HepG2 (cell line): ENCODE measurements around the gene SDF2. TPM values are rescaled to one million over a fixed set of nuclear protein-coding genes. Genes with fewer than 3 reads are reported as not detected.

Source experiments
- ATAC-seq: fragments of 200-7000 bp; cut with Tn5 transposase; 3 replicates; pipeline ENCODE4 v1.9.1; 2020; ENCODE audit warnings: mild to moderate bottlenecking, moderate library complexity
- BruUV-seq: library from RNA; stranded (reverse); fragments of 400-500 nt; replicated peaks from 2 replicates; lab custom pipeline; 2021; lab: Mats Ljungman, UMichigan
- CTCF ChIA-PET: fragments of 300-600 bp; formaldehyde crosslinking; extraction: SDS; loops from one replicate; lab custom pipeline; 2021; ENCODE audit warnings: low total read pairs, inconsistent platforms, low intra/inter-chr PET ratio; lab: Yijun Ruan, JAX
- POLR2A ChIA-PET: fragments of 350-600 bp; sonication (Branson Sonifier 250); formaldehyde crosslinking; loops from one replicate; lab custom pipeline; 2020; ENCODE audit warnings: antibody characterized with exemption, inconsistent platforms; lab: Yijun Ruan, JAX
- DNase-seq: peaks from one replicate; pipeline ENCODE4 v3.0.0-alpha.2; 2015; ENCODE audit warnings: low spot score
- FAIRE-seq: peaks from 3 replicates; lab custom pipeline; 2011; peaks lifted over from hg19 to GRCh38; lab: Jason Lieb, UNC
- H2AFZ ChIP-seq: one replicate; pipeline ENCODE4 v1.6.1; 2011; ENCODE audit warnings: low read length, inconsistent platforms
- H3K27ac ChIP-seq: fragments of 300-600 bp; 3 replicates; pipeline ENCODE4 v1.8.0; 2011; ENCODE audit warnings: mixed run types, mild to moderate bottlenecking, mixed read lengths, low read length, inconsistent platforms; ENCODE audit not compliant: insufficient read depth; ENCODE audit errors: extremely low read length
- H3K27me3 ChIP-seq, 2 experiments: fragments of 200-600 bp in 1 of 2; 2 replicates in 1 of 2; 3 replicates in 1 of 2; pipeline versions ENCODE4 v1.6.0 to v1.8.0; 2011; ENCODE audit warnings: low read length in 2 of 2, mild to moderate bottlenecking in 2 of 2, moderate library complexity in 2 of 2, inconsistent platforms in 1 of 2; ENCODE audit not compliant: insufficient read depth in 2 of 2, control insufficient read depth in 1 of 2
- H3K36me3 ChIP-seq, 2 experiments: fragments of 200-600 bp in 1 of 2; replicated peaks in 1 of 2; 2 replicates in 1 of 2; 3 replicates in 1 of 2; pipeline versions ENCODE4 v1.5.1 to v1.8.0; 2011; ENCODE audit warnings: low read length in 2 of 2, inconsistent platforms in 1 of 2; ENCODE audit not compliant: insufficient read depth in 2 of 2, control insufficient read depth in 1 of 2
- H3K4me1 ChIP-seq: 2 replicates; pipeline ENCODE4 v1.5.1; 2012; ENCODE audit warnings: low read length, inconsistent platforms; ENCODE audit not compliant: insufficient read depth
- H3K4me2 ChIP-seq: 2 replicates; pipeline ENCODE4 v1.6.0; 2011; ENCODE audit warnings: low read depth, low read length, inconsistent platforms
- H3K4me3 ChIP-seq, 3 experiments: fragments of 200-600 bp in 1 of 3; sonication (generic), shearing (Covaris generic) in 1 of 3; replicated peaks in 1 of 3; 2 replicates each; pipeline ENCODE4 v1.5.1; 2011 to 2016; ENCODE audit warnings: low read length in 3 of 3, inconsistent platforms in 2 of 3, low read depth in 2 of 3, mild to moderate bottlenecking in 2 of 3, control low read depth in 1 of 3, mixed read lengths in 1 of 3; ENCODE audit not compliant: insufficient read depth in 1 of 3
- H3K79me2 ChIP-seq: one replicate; pipeline ENCODE4 v1.6.1; 2011; ENCODE audit warnings: low read length, inconsistent platforms; ENCODE audit not compliant: insufficient read depth
- H3K9ac ChIP-seq: 2 replicates; pipeline ENCODE4 v1.6.0; 2011; ENCODE audit warnings: mild to moderate bottlenecking, low read depth, low read length, inconsistent platforms; ENCODE audit not compliant: insufficient read depth
- H3K9me3 ChIP-seq: 2 replicates; pipeline ENCODE4 v1.5.1; 2012; ENCODE audit warnings: mild to moderate bottlenecking, low read length
- H4K20me1 ChIP-seq: 2 replicates; pipeline ENCODE4 v1.6.0; 2011; ENCODE audit warnings: inconsistent platforms, mild to moderate bottlenecking, low read length, moderate library complexity; ENCODE audit not compliant: insufficient read depth
- DMAP1 ChIP-seq: IDR thresholded peaks from 2 replicates; pipeline ENCODE4 v1.6.1; 2016
- HES4 ChIP-seq: sonication (generic); formaldehyde crosslinking; IDR thresholded peaks from 2 replicates; pipeline ENCODE4 v1.9.0; 2021; ENCODE audit warnings: mild to moderate bottlenecking, missing genetic modification reagents, borderline replicate concordance
- HIVEP1 ChIP-seq: sonication (generic); formaldehyde crosslinking; IDR thresholded peaks from 2 replicates; pipeline ENCODE4 v1.4.0; 2020; ENCODE audit warnings: mild to moderate bottlenecking, missing genetic modification reagents
- IKZF4 ChIP-seq: sonication (generic); formaldehyde crosslinking; IDR thresholded peaks from 2 replicates; pipeline ENCODE4 v1.5.1; 2020; ENCODE audit warnings: borderline replicate concordance, mild to moderate bottlenecking, low read depth, missing genetic modification reagents; ENCODE audit errors: not compliant biosample characterization
- SYNCRIP ChIP-seq: fragments of 200-400 bp; formaldehyde crosslinking; IDR thresholded peaks from 2 replicates; pipeline ENCODE4 v1.6.1; 2018; ENCODE audit warnings: mild to moderate bottlenecking, low read depth, low read length; ENCODE audit not compliant: insufficient read depth
- WGBS: methylation state at CpG from one replicate; pipeline ENCODE4 v1.1.6; 2017; ENCODE audit warnings: low lambda C conversion rate; 5-methylcytosine and 5-hydroxymethylcytosine counted together
- in situ Hi-C: cut with HindIII; loops from 2 replicates; pipeline ENCODE4 v1.10.0; 2017; ENCODE audit warnings: low pct_unique_long_range_greater_than_20kb; ENCODE audit not compliant: extremely low pct_ligation_motif_present
- intact Hi-C: fragments of 100-400 bp; cut with micrococcal nuclease; formaldehyde crosslinking; loops from one replicate; pipeline ENCODE4 v1.10.0; 2022; ENCODE audit not compliant: unreplicated experiment
- polyA plus RNA-seq, 8 experiments: library from polyadenylated mRNA; depleted of rRNA in 3 of 8; stranded (reverse) in 7 of 8; unstranded in 1 of 8; fragments of >200 nt; fragmentation: Illumina TruSeq in 4 of 8; extraction: Trizol in 4 of 8; gene quantifications; 2 replicates each; pipeline versions ENCODE4 v1.2.1 to v1.2.3, GENCODE V29; 2011 to 2016; ENCODE audit warnings: low read depth in 4 of 8, missing spikeins in 1 of 8, mixed read lengths in 1 of 8; ENCODE audit not compliant: insufficient read depth in 1 of 8
- total RNA-seq, 5 experiments: library from RNA; depleted of rRNA; stranded (reverse); fragments of >200 nt; fragmentation: Illumina TruSeq; extraction: Trizol; gene quantifications; 2 replicates each; pipeline ENCODE4 v1.2.3, GENCODE V29; 2016; ENCODE audit warnings: low read depth in 1 of 5
- TF ChIP-seq, protein P1 (sequence below): sonication (generic); formaldehyde crosslinking; IDR thresholded peaks from 2 replicates; pipeline ENCODE4 v1.5.1; 2020; ENCODE audit warnings: missing genetic modification reagents, mild to moderate bottlenecking, borderline replicate concordance
- TF ChIP-seq, protein P2 (sequence below): sonication (generic); formaldehyde crosslinking; IDR thresholded peaks from 2 replicates; pipeline ENCODE4 v1.9.0; 2021; ENCODE audit warnings: mild to moderate bottlenecking, missing genetic modification reagents

SDF2 gene
- total and polyA plus RNA-seq, 2 of the 13 experiments (the other 11 are each of a cell fraction or from before 2014, with no cell fraction given) = 58.2 to 58.4 TPM

DNA sequence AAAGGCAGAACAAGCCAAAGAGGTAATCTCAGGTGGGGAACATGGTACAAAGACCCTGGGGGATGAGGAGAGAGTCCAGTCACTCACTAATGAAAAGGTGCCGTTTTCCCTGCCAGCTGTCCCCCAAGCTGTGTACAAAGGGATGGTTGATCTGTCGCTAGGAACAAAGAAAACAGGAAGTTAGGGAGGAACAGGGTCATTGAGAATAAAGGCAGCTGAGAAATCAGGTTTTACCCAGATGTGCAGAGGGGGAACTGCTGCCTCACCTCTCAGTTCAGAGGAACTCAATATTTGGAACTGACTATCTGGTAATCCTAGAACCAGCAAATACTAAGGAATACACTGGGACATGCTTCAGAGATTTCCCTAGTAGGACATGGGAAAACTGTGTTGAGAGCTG lies 49.2 kb downstream of the SDF2 start:
- no peak for ATAC-seq
- H3K4me3 ChIP-seq = no peak overlapping the region
- POLR2A ChIA-PET = interaction anchor here (1.4 to 1.6 kb wide), 2 partner anchors 12 to 13 kb away, joined by 3 to 5 read pairs; no protein-coding TSS in a partner anchor
- H2AFZ ChIP-seq = no peak overlapping the region
- no TSS peak for BruUV-seq
- in situ Hi-C loops = loop anchor here (5.0 kb wide), 1 partner anchor 120 kb away; no protein-coding TSS in a partner anchor
- TF ChIP-seq SYNCRIP (no peak), DMAP1 (CRISPR knock-in tag) (no peak), HES4 (CRISPR knock-in tag) (no peak), IKZF4 (CRISPR knock-in tag) (no peak)
- TF ChIP-seq, protein P1, sequence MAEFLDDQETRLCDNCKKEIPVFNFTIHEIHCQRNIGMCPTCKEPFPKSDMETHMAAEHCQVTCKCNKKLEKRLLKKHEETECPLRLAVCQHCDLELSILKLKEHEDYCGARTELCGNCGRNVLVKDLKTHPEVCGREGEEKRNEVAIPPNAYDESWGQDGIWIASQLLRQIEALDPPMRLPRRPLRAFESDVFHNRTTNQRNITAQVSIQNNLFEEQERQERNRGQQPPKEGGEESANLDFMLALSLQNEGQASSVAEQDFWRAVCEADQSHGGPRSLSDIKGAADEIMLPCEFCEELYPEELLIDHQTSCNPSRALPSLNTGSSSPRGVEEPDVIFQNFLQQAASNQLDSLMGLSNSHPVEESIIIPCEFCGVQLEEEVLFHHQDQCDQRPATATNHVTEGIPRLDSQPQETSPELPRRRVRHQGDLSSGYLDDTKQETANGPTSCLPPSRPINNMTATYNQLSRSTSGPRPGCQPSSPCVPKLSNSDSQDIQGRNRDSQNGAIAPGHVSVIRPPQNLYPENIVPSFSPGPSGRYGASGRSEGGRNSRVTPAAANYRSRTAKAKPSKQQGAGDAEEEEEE (CRISPR knock-in tag) = no peak
- TF ChIP-seq, all 625 proteins: peak for 0
- H3K4me1 ChIP-seq = no peaks in the 10 kb centered on the region
- no peak overlapping the region for H3K4me2 ChIP-seq
- H4K20me1 ChIP-seq = no peaks in the 10 kb centered on the region
- no peaks in the 10 kb centered on the region for H3K9me3 ChIP-seq
- intact Hi-C loops = loop anchor here (2.0 kb wide), 1 partner anchor 64 kb away; no protein-coding TSS in a partner anchor
- H3K27me3 ChIP-seq = no peaks in the 10 kb centered on the region
- FAIRE-seq (no peak), DNase-seq (no peak)
- H3K27ac ChIP-seq = no peak overlapping the region
- H3K9ac ChIP-seq = no peak overlapping the region
- no peaks in the 10 kb centered on the region for H3K79me2 ChIP-seq
- CTCF ChIA-PET = no interaction called here
- peaks cover 27 to 45% of the 10 kb centered on the region in 2 experiments; a peak in 4 of 5 replicates for H3K36me3 ChIP-seq
- WGBS = 89% methylated on average over 2 of the region's 2 CpGs

GRCh38 chr17:28610376-28610775 lies 51.3 kb downstream of the SDF2 start:
- FAIRE-seq (no peak), ATAC-seq (no peak), DNase-seq (no peak)
- Histone ChIP-seq H3K4me2 (no peak overlapping the region), H3K4me3 (no peak overlapping the region), H3K36me3 (peaks cover 9 to 23% of the 10 kb centered on the region in 2 experiments; a peak in 4 of 5 replicates), H3K9me3 (no peaks in the 10 kb centered on the region), H3K27ac (no peak overlapping the region), H3K27me3 (no peaks in the 10 kb centered on the region), H3K4me1 (no peaks in the 10 kb centered on the region), H4K20me1 (no peaks in the 10 kb centered on the region), H3K79me2 (no peaks in the 10 kb centered on the region), H3K9ac (no peak overlapping the region), H2AFZ (no peak overlapping the region)
- intact Hi-C loops = no loop called here
- ChIA-PET POLR2A (interaction anchor here (0.6 to 1.8 kb wide), 3 partner anchors 11 to 35 kb away, joined by 3 to 5 read pairs (median 3); partner anchors contain the start of gene BLTP2), CTCF (no interaction called here)
- BruUV-seq = no TSS peak
- WGBS = 82% methylated on average over 8 of the region's 8 CpGs
- in situ Hi-C loops = loop anchor here (5.0 kb wide), 1 partner anchor 118 kb away; no protein-coding TSS in a partner anchor
- TF ChIP-seq HIVEP1 (CRISPR knock-in tag) = no peak
- TF ChIP-seq, protein P2, sequence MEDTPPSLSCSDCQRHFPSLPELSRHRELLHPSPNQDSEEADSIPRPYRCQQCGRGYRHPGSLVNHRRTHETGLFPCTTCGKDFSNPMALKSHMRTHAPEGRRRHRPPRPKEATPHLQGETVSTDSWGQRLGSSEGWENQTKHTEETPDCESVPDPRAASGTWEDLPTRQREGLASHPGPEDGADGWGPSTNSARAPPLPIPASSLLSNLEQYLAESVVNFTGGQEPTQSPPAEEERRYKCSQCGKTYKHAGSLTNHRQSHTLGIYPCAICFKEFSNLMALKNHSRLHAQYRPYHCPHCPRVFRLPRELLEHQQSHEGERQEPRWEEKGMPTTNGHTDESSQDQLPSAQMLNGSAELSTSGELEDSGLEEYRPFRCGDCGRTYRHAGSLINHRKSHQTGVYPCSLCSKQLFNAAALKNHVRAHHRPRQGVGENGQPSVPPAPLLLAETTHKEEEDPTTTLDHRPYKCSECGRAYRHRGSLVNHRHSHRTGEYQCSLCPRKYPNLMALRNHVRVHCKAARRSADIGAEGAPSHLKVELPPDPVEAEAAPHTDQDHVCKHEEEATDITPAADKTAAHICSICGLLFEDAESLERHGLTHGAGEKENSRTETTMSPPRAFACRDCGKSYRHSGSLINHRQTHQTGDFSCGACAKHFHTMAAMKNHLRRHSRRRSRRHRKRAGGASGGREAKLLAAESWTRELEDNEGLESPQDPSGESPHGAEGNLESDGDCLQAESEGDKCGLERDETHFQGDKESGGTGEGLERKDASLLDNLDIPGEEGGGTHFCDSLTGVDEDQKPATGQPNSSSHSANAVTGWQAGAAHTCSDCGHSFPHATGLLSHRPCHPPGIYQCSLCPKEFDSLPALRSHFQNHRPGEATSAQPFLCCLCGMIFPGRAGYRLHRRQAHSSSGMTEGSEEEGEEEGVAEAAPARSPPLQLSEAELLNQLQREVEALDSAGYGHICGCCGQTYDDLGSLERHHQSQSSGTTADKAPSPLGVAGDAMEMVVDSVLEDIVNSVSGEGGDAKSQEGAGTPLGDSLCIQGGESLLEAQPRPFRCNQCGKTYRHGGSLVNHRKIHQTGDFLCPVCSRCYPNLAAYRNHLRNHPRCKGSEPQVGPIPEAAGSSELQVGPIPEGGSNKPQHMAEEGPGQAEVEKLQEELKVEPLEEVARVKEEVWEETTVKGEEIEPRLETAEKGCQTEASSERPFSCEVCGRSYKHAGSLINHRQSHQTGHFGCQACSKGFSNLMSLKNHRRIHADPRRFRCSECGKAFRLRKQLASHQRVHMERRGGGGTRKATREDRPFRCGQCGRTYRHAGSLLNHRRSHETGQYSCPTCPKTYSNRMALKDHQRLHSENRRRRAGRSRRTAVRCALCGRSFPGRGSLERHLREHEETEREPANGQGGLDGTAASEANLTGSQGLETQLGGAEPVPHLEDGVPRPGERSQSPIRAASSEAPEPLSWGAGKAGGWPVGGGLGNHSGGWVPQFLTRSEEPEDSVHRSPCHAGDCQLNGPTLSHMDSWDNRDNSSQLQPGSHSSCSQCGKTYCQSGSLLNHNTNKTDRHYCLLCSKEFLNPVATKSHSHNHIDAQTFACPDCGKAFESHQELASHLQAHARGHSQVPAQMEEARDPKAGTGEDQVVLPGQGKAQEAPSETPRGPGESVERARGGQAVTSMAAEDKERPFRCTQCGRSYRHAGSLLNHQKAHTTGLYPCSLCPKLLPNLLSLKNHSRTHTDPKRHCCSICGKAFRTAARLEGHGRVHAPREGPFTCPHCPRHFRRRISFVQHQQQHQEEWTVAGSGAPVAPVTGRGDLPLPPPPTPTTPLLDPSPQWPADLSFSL (CRISPR knock-in tag) = no peak
